Psoas muscle (tissue), 8 donors: ENCODE results near the gene C2orf42. TPM values are rescaled to one million over a fixed set of nuclear protein-coding genes. Genes with fewer than 3 reads are reported as not detected.
A peak's percentile ranks its signal among the peaks of the same experiment; 100 is the strongest.

Experiments used
- ATAC-seq, 4 donors: fragments of 200-7000 bp; cut with Tn5 transposase; one replicate each; pipeline ENCODE4 v1.9.1; 2020; ENCODE audit warnings: moderate library complexity in 3 of 4, mild to moderate bottlenecking in 2 of 4
- DNase-seq, 2 donors: peaks; one replicate each; pipeline ENCODE4 v3.0.0-alpha.2; 2020
- H3K27ac ChIP-seq: fragments of 200-600 bp; one replicate; pipeline ENCODE4 v1.8.0; 2022
- H3K27me3 ChIP-seq, 3 donors: fragments of 200-600 bp in 1 of 3; one replicate each; pipeline versions ENCODE4 v1.6.1 to v1.8.0; 2013 to 2022; ENCODE audit warnings: low read length in 2 of 3, mild to moderate bottlenecking in 2 of 3, moderate library complexity in 1 of 3; ENCODE audit not compliant: insufficient read depth in 3 of 3
- H3K36me3 ChIP-seq, 2 donors: fragments of 200-600 bp in 1 of 2; one replicate each; pipeline versions ENCODE4 v1.6.1 to v1.8.0; 2013 to 2022; ENCODE audit warnings: low read depth in 1 of 2, mild to moderate bottlenecking in 1 of 2, moderate library complexity in 1 of 2; ENCODE audit not compliant: insufficient read depth in 1 of 2
- H3K4me1 ChIP-seq: fragments of 200-600 bp; one replicate; pipeline ENCODE4 v1.8.0; 2022
- H3K4me3 ChIP-seq: fragments of 200-600 bp; one replicate; pipeline ENCODE4 v1.8.0; 2022; ENCODE audit warnings: mild to moderate bottlenecking
- H3K9me3 ChIP-seq: fragments of 200-600 bp; one replicate; pipeline ENCODE4 v1.8.0; 2022
- CTCF ChIP-seq: fragments of 200-600 bp; IDR thresholded peaks from one replicate; pipeline ENCODE4 v1.8.0; 2022; ENCODE audit warnings: antibody characterized with exemption
- WGBS, 3 donors: extraction: QIAGEN DNeasy Blood & Tissue Kit; methylation state at CpG; one replicate each; pipeline versions ENCODE4 v1.1.6 to v1.1.7; 2013; 5-methylcytosine and 5-hydroxymethylcytosine counted together
- intact Hi-C, 2 donors: fragments of 100-400 bp; cut with DNase I; formaldehyde crosslinking; loops; one replicate each; pipeline versions ENCODE4 v1.11.0 to v1.14.2; 2022
- polyA plus RNA-seq, 3 donors: library from polyadenylated mRNA; stranded (reverse); fragments of 200-250 nt; gene quantifications; one replicate each; pipeline ENCODE4 v1.2.3, GENCODE V29; 2013
- total RNA-seq, 4 donors: library from RNA; stranded (reverse); fragmentation: NEBNext Ultra II Directional in 2 of 4; extraction: Animal tissue kit (Norgen Biotek cat#: 25700) in 2 of 4; gene quantifications; one replicate each; pipeline versions ENCODE4 v1.2.1 to v1.2.4, GENCODE V29; 2021 to 2023
- donor health status: healthy with polysubstance abuse.
- donor health status: DM: no; HTN: no; CAD: no; lungs with moderate emphysema.
- donor health status: Bipolar disorder and iron deficiency.
- donor health status: healthy.
- donor health status: DM: yes; HTN: yes; CAD: no.
- donor health status: DM: no; HTN: no; CAD: no.
- donor health status: DM: no; HTN: no; CAD: no.
- donor health status: DM: yes; HTN: yes; CAD: no.

Gene C2orf42
- total and polyA plus RNA-seq, 7 donors, result 5.3 to 13.3 (median 7.7) TPM

- DNase-seq, result peak; percentile 71 to 85
- Histone ChIP-seq H3K4me1 (peaks cover 51% of the 10 kb centered on the region), H3K27ac (peak overlapping the region; percentile 99), H3K27me3 (no peaks in the 10 kb centered on the region), H3K9me3 (no peaks in the 10 kb centered on the region), H3K4me3 (peak overlapping the region; percentile 83), H3K36me3 (no peaks in the 10 kb centered on the region)
- TF ChIP-seq CTCF, result no peak
- ATAC-seq, result peak; percentile 46 to 66 (median 51)
- intact Hi-C loops, result loop anchor here (1.0 to 2.0 kb wide), 2 partner anchors 16 to 17 kb away; no protein-coding TSS in a partner anchor
- WGBS, 3 donors, result 0 to 5% (median 1%) methylated on average over 15 to 36 of the region's 36 CpGs
These were observed 65.8 kb downstream of the C2orf42 start for GRCh38 chr2:70124983-70125480.

GRCh38 chr2:70123829-70124116 is 67.0 kb downstream of the C2orf42 start:
- intact Hi-C loops, result loop anchor here (1.0 to 2.0 kb wide), 4 partner anchors 17 to 35 kb away; no protein-coding TSS in a partner anchor
- H3K4me1 ChIP-seq, result peaks cover 55% of the 10 kb centered on the region
- ATAC-seq (peak in 3 of 4 donors; percentile 4 to 17 (median 13)), DNase-seq (no peak)
- H3K4me3 ChIP-seq, result peak overlapping the region; percentile 83
- no peak for TF ChIP-seq CTCF
- WGBS, 3 donors, result 4 to 13% (median 6%) methylated on average over 11 of the region's 11 CpGs
- H3K9me3 ChIP-seq, result no peaks in the 10 kb centered on the region
- no peaks in the 10 kb centered on the region for H3K27me3 ChIP-seq
- H3K27ac ChIP-seq, result peak overlapping the region; percentile 99
- H3K36me3 ChIP-seq, result no peaks in the 10 kb centered on the region

GRCh38 chr2:70123051-70123828 is 67.6 kb downstream of the C2orf42 start:
- H3K4me1 ChIP-seq, result peaks cover 58% of the 10 kb centered on the region
- ATAC-seq (peak; percentile 76 to 78 (median 78)), DNase-seq (peak; percentile 66 to 82)
- peak overlapping the region; percentile 99 for H3K27ac ChIP-seq
- no peak for TF ChIP-seq CTCF
- no peaks in the 10 kb centered on the region for H3K9me3 ChIP-seq
- WGBS, 3 donors, result 11 to 19% (median 12%) methylated on average over 20 of the region's 20 CpGs
- intact Hi-C loops, result loop anchor here (1.0 to 2.0 kb wide), 2 partner anchors 34 to 35 kb away; no protein-coding TSS in a partner anchor
- H3K27me3 ChIP-seq, result no peaks in the 10 kb centered on the region
- H3K4me3 ChIP-seq, result peak overlapping the region; percentile 83
- H3K36me3 ChIP-seq, result no peaks in the 10 kb centered on the region

GRCh38 chr2:70122470-70122869 is 68.3 kb downstream of the C2orf42 start:
- H3K9me3 ChIP-seq, result no peaks in the 10 kb centered on the region
- WGBS, 3 donors, result 31 to 57% (median 33%) methylated on average over 4 of the region's 4 CpGs
- H3K27ac ChIP-seq, result peak overlapping the region; percentile 99
- TF ChIP-seq CTCF, result no peak
- H3K4me1 ChIP-seq, result peaks cover 57% of the 10 kb centered on the region
- DNase-seq, result no peak
- ATAC-seq, result no peak
- no peaks in the 10 kb centered on the region for H3K36me3 ChIP-seq
- intact Hi-C loops, result loop anchor here in 1 of 2 donors (2.0 kb wide), 1 partner anchor 34 kb away; no protein-coding TSS in a partner anchor
- H3K27me3 ChIP-seq, result no peaks in the 10 kb centered on the region
- H3K4me3 ChIP-seq, result peak overlapping the region; percentile 83
